Liver (tissue), 9 donors: ENCODE measurements around the gene RPL10A. TPM values are rescaled to one million over a fixed set of nuclear protein-coding genes. Genes with fewer than 3 reads are reported as not detected.

Experiments
- DNase-seq: peaks from one replicate; pipeline ENCODE4 v3.0.0-alpha.2; 2017; ENCODE audit warnings: low spot score
- H3K27ac ChIP-seq, 2 donors: one replicate each; pipeline ENCODE4 v1.7.0; 2013; ENCODE audit warnings: inconsistent platforms in 2 of 2, low read length in 2 of 2, control low read depth in 1 of 2, low read depth in 1 of 2, mild to moderate bottlenecking in 1 of 2
- H3K27me3 ChIP-seq, 4 donors: one replicate each; pipeline versions ENCODE4 v1.6.1 to v1.7.0; 2013; ENCODE audit warnings: low read length in 3 of 4, inconsistent platforms in 1 of 4, mild to moderate bottlenecking in 1 of 4, moderate library complexity in 1 of 4; ENCODE audit not compliant: control insufficient read depth in 4 of 4, insufficient read depth in 4 of 4
- H3K36me3 ChIP-seq, 4 donors: one replicate each; pipeline versions ENCODE4 v1.6.1 to v1.7.0; 2013; ENCODE audit warnings: low read length in 3 of 4, mild to moderate bottlenecking in 3 of 4, low read depth in 1 of 4, moderate library complexity in 1 of 4; ENCODE audit not compliant: control insufficient read depth in 4 of 4, insufficient read depth in 3 of 4
- H3K4me1 ChIP-seq, 4 donors: one replicate each; pipeline versions ENCODE4 v1.6.1 to v1.7.0; 2013; ENCODE audit warnings: low read length in 3 of 4, mild to moderate bottlenecking in 3 of 4, moderate library complexity in 1 of 4; ENCODE audit not compliant: control insufficient read depth in 4 of 4, insufficient read depth in 4 of 4
- H3K4me3 ChIP-seq, 3 donors: one replicate each; pipeline versions ENCODE4 v1.6.1 to v1.7.0; 2013; ENCODE audit warnings: low read length in 3 of 3, control low read depth in 1 of 3, low read depth in 1 of 3, mild to moderate bottlenecking in 1 of 3
- H3K9ac ChIP-seq, 2 donors: one replicate each; pipeline ENCODE4 v1.7.0; 2013; ENCODE audit warnings: low read length in 2 of 2, mild to moderate bottlenecking in 2 of 2, moderate library complexity in 2 of 2, control low read depth in 1 of 2, low read depth in 1 of 2
- H3K9me3 ChIP-seq, 4 donors: one replicate each; pipeline versions ENCODE4 v1.6.1 to v1.7.0; 2013; ENCODE audit warnings: low read length in 3 of 4; ENCODE audit not compliant: control insufficient read depth in 4 of 4
- FOXA1 ChIP-seq: IDR thresholded peaks from 2 replicates; pipeline ENCODE4 v1.6.1; 2016; ENCODE audit warnings: antibody characterized with exemption
- FOXA2 ChIP-seq: IDR thresholded peaks from 2 replicates; pipeline ENCODE4 v1.6.1; 2016; ENCODE audit warnings: antibody characterized with exemption
- GABPA ChIP-seq, 2 donors: IDR thresholded peaks in 1 of 2; conservative IDR thresholded peaks in 1 of 2; 2 replicates each; pipeline ENCODE4 v1.6.1; 2016; ENCODE audit warnings: antibody characterized with exemption in 2 of 2, mild to moderate bottlenecking in 1 of 2, moderate library complexity in 1 of 2
- HNF4A ChIP-seq, 2 donors: conservative IDR thresholded peaks; 2 replicates each; pipeline ENCODE4 v1.6.1; 2016; ENCODE audit warnings: antibody characterized with exemption in 2 of 2, mild to moderate bottlenecking in 2 of 2
- JUND ChIP-seq, 2 donors: IDR thresholded peaks; 2 replicates each; pipeline ENCODE4 v1.6.1; 2016; ENCODE audit warnings: antibody characterized with exemption in 2 of 2
- MAX ChIP-seq: IDR thresholded peaks from 2 replicates; pipeline ENCODE4 v1.6.1; 2016; ENCODE audit warnings: antibody characterized with exemption
- NR2F2 ChIP-seq: IDR thresholded peaks from 2 replicates; pipeline ENCODE4 v1.6.1; 2016; ENCODE audit warnings: antibody characterized with exemption
- RAD21 ChIP-seq, 2 donors: IDR thresholded peaks; 2 replicates each; pipeline ENCODE4 v1.6.1; 2016; ENCODE audit warnings: antibody characterized with exemption in 2 of 2, mild to moderate bottlenecking in 2 of 2
- RXRA ChIP-seq, 2 donors: IDR thresholded peaks; 2 replicates each; pipeline ENCODE4 v1.6.1; 2017 to 2018; ENCODE audit warnings: antibody characterized with exemption in 2 of 2, mild to moderate bottlenecking in 1 of 2
- SP1 ChIP-seq: IDR thresholded peaks from 2 replicates; pipeline ENCODE4 v1.6.1; 2018; ENCODE audit warnings: antibody characterized with exemption, mild to moderate bottlenecking
- TAF1 ChIP-seq: conservative IDR thresholded peaks from 2 replicates; pipeline ENCODE4 v1.6.1; 2016; ENCODE audit warnings: antibody characterized with exemption, mild to moderate bottlenecking
- ZBTB33 ChIP-seq: IDR thresholded peaks from 2 replicates; pipeline ENCODE4 v1.6.1; 2016; ENCODE audit warnings: antibody characterized with exemption
- WGBS: extraction: QIAGEN DNeasy Blood & Tissue Kit; methylation state at CpG from one replicate; pipeline ENCODE4 v1.1.7; 2013; 5-methylcytosine and 5-hydroxymethylcytosine counted together
- polyA plus RNA-seq, 2 donors: library from polyadenylated mRNA; stranded (reverse) in 1 of 2; unstranded in 1 of 2; fragments of 200-250 nt in 1 of 2; fragments of >200 nt in 1 of 2; fragmentation: Nextera tagmentation in 1 of 2; extraction: Ambion mirVana in 1 of 2; gene quantifications; one replicate each; pipeline versions ENCODE4 v1.2.1 to v1.2.3, GENCODE V29; 2013 to 2015
- total RNA-seq, 2 donors: library from RNA; depleted of rRNA; stranded (reverse); fragments of >200 nt; gene quantifications; one replicate each; pipeline ENCODE4 v1.2.3, GENCODE V29; 2014
- donor health status: healthy.
- donor health status: healthy.
- donor health status: healthy.
- donor health status: healthy.
- donor health status: healthy.

RPL10A gene
- total and polyA plus RNA-seq, 4 donors = 213 to 1,235 (median 528) TPM

- WGBS = 85% methylated on average over 4 of the region's 4 CpGs
- peaks cover 5 to 49% (median 15%) of the 10 kb centered on the region in 4 donors for H3K36me3 ChIP-seq
- no peak overlapping the region for H3K9ac ChIP-seq
- TF ChIP-seq ZBTB33 (no peak), HNF4A (conservative IDR thresholded peaks at IDR 0.05) (no peak), FOXA2 (no peak), RXRA (IDR thresholded peaks at IDR 0.05) (no peak), TAF1 (no peak), SP1 (no peak), FOXA1 (no peak), NR2F2 (no peak)
- H3K9me3 ChIP-seq = no peaks in the 10 kb centered on the region
- H3K4me3 ChIP-seq = no peak overlapping the region
- peaks cover 0 to 11% (median 8%) of the 10 kb centered on the region in 4 donors for H3K4me1 ChIP-seq
- DNase-seq = no peak
- no peaks in the 10 kb centered on the region for H3K27me3 ChIP-seq
- H3K27ac ChIP-seq = no peak overlapping the region
These were observed 7.4 kb downstream of the RPL10A start for GRCh38 chr6:35475573-35475972.

- DNase-seq = no peak
These were observed 7.8 kb downstream of the RPL10A start for GRCh38 chr6:35476004-35476403.

GRCh38 chr6:35477028-35477427 lies 8.8 kb downstream of the RPL10A start:
- Histone ChIP-seq H3K9me3 (no peaks in the 10 kb centered on the region), H3K4me3 (no peak overlapping the region), H3K27ac (no peak overlapping the region), H3K36me3 (peaks cover 3 to 38% (median 6%) of the 10 kb centered on the region in 4 donors), H3K27me3 (no peaks in the 10 kb centered on the region), H3K9ac (no peak overlapping the region), H3K4me1 (peaks cover 0 to 13% (median 9%) of the 10 kb centered on the region in 4 donors)
- TF ChIP-seq TAF1 (no peak), GABPA (IDR thresholded peaks at IDR 0.05 in 1 of 2, conservative IDR thresholded peaks at IDR 0.05 in 1 of 2) (no peak), JUND (IDR thresholded peaks at IDR 0.05) (no peak), RAD21 (IDR thresholded peaks at IDR 0.05) (no peak), SP1 (no peak), RXRA (IDR thresholded peaks at IDR 0.05) (no peak), FOXA2 (no peak)
- WGBS = 88% methylated on average over 8 of the region's 8 CpGs
- DNase-seq = no peak

More at GRCh38 chr6:35476004-35476403, 7.8 kb downstream of the RPL10A start:
- Histone ChIP-seq H3K9me3 (no peaks in the 10 kb centered on the region), H3K4me3 (no peak overlapping the region), H3K36me3 (peaks cover 5 to 45% (median 11%) of the 10 kb centered on the region in 4 donors), H3K27me3 (no peaks in the 10 kb centered on the region), H3K4me1 (peaks cover 0 to 8% (median 8%) of the 10 kb centered on the region in 4 donors), H3K9ac (no peak overlapping the region), H3K27ac (no peak overlapping the region)
- TF ChIP-seq SP1 (no peak), MAX (no peak), FOXA1 (no peak), NR2F2 (no peak)
- 90% methylated on average over 14 of the region's 14 CpGs for WGBS
